H9 (cell line): ENCODE measurements around the gene MYH9. TPM values are rescaled to one million over a fixed set of nuclear protein-coding genes. Genes with fewer than 3 reads are reported as not detected.
"Not testable (repeated sequence)": the region's sequence is repeated elsewhere in the genome, so short reads cannot be mapped to it uniquely, and the experiment has no call there.

ENCODE experiments used
- DNase-seq: peaks from one replicate; pipeline ENCODE4 v3.0.0-alpha.2; 2017
- H2AFZ ChIP-seq: one replicate; pipeline ENCODE4 v1.6.1; 2013; ENCODE audit warnings: mild to moderate bottlenecking, low read length, control low read depth, moderate library complexity
- H2AK5ac ChIP-seq: 2 replicates; pipeline ENCODE4 v1.6.1; 2013; ENCODE audit warnings: low read length, control low read depth, mixed read lengths; ENCODE audit not compliant: insufficient read length
- H2BK120ac ChIP-seq: one replicate; pipeline ENCODE4 v1.6.1; 2013; ENCODE audit warnings: low read depth, mild to moderate bottlenecking, low read length, control low read depth, inconsistent platforms; ENCODE audit not compliant: poor library complexity, severe bottlenecking
- H2BK12ac ChIP-seq: 2 replicates; pipeline ENCODE4 v1.6.1; 2013; ENCODE audit warnings: low read length, control low read depth, mixed read lengths, low read depth; ENCODE audit not compliant: insufficient read length
- H2BK15ac ChIP-seq: 2 replicates; pipeline ENCODE4 v1.6.1; 2013; ENCODE audit warnings: low read depth, low read length, control low read depth
- H2BK20ac ChIP-seq: one replicate; pipeline ENCODE4 v1.6.1; 2013; ENCODE audit warnings: low read depth, mild to moderate bottlenecking, low read length, control low read depth, inconsistent platforms; ENCODE audit not compliant: poor library complexity, severe bottlenecking
- H2BK5ac ChIP-seq: 2 replicates; pipeline ENCODE4 v1.6.1; 2013; ENCODE audit warnings: low read length, control low read depth, mixed read lengths; ENCODE audit not compliant: insufficient read length
- H3K14ac ChIP-seq: 2 replicates; pipeline ENCODE4 v1.6.1; 2013; ENCODE audit warnings: low read length, control low read depth; ENCODE audit not compliant: insufficient read depth
- H3K18ac ChIP-seq: 2 replicates; pipeline ENCODE4 v1.6.1; 2013; ENCODE audit warnings: low read depth, mild to moderate bottlenecking, mixed read lengths, low read length, control low read depth; ENCODE audit not compliant: insufficient read length
- H3K23ac ChIP-seq: 2 replicates; pipeline ENCODE4 v1.6.1; 2013; ENCODE audit warnings: low read length, control low read depth, mixed read lengths, low read depth; ENCODE audit not compliant: insufficient read length
- H3K23me2 ChIP-seq: 2 replicates; pipeline ENCODE4 v1.6.1; 2013; ENCODE audit warnings: low read depth, mild to moderate bottlenecking, mixed read lengths, low read length, control low read depth; ENCODE audit not compliant: insufficient read length, poor library complexity, severe bottlenecking
- H3K27ac ChIP-seq: 2 replicates; pipeline ENCODE4 v1.5.1; 2013; ENCODE audit warnings: low read length, control low read depth, mixed read lengths, low read depth; ENCODE audit not compliant: insufficient read length
- H3K27me3 ChIP-seq: 2 replicates; pipeline ENCODE4 v1.6.1; 2013; ENCODE audit warnings: low read length, control low read depth, inconsistent platforms; ENCODE audit not compliant: insufficient read depth
- H3K4ac ChIP-seq: 2 replicates; pipeline ENCODE4 v1.6.1; 2013; ENCODE audit warnings: low read depth, mild to moderate bottlenecking, control low read depth, inconsistent platforms, low read length, moderate library complexity
- H3K4me1 ChIP-seq: 2 replicates; pipeline ENCODE4 v1.6.1; 2013; ENCODE audit warnings: low read length, control low read depth, inconsistent platforms; ENCODE audit not compliant: insufficient read depth
- H3K4me2 ChIP-seq: 2 replicates; pipeline ENCODE4 v1.6.1; 2013; ENCODE audit warnings: low read length, control low read depth, mixed read lengths; ENCODE audit not compliant: insufficient read length, insufficient read depth
- H3K56ac ChIP-seq: 2 replicates; pipeline ENCODE4 v1.6.1; 2013; ENCODE audit warnings: low read depth, mild to moderate bottlenecking, mixed read lengths, low read length, control low read depth; ENCODE audit not compliant: insufficient read length
- H3K79me1 ChIP-seq: 2 replicates; pipeline ENCODE4 v1.6.1; 2013; ENCODE audit warnings: low read depth, mild to moderate bottlenecking, moderate library complexity, low read length, control low read depth, inconsistent platforms; ENCODE audit not compliant: insufficient read depth, poor library complexity, severe bottlenecking
- H3K79me2 ChIP-seq: 2 replicates; pipeline ENCODE4 v1.6.1; 2013; ENCODE audit warnings: low read length, control low read depth, inconsistent platforms; ENCODE audit not compliant: insufficient read depth
- H3K9ac ChIP-seq: 2 replicates; pipeline ENCODE4 v1.6.1; 2013; ENCODE audit warnings: low read length, control low read depth, mixed read lengths; ENCODE audit not compliant: insufficient read length; ENCODE audit errors: extremely low read depth
- H3K9me3 ChIP-seq: one replicate; pipeline ENCODE4 v1.6.1; 2013; ENCODE audit warnings: low read depth, low read length, inconsistent platforms; ENCODE audit not compliant: control insufficient read depth
- H3T11ph ChIP-seq: one replicate; pipeline ENCODE4 v1.6.1; 2013; ENCODE audit warnings: mild to moderate bottlenecking, low read length, control low read depth, inconsistent platforms
- H4K20me1 ChIP-seq: one replicate; pipeline ENCODE4 v1.6.1; 2013; ENCODE audit not compliant: control insufficient read depth, insufficient read length, insufficient read depth
- H4K5ac ChIP-seq: 2 replicates; pipeline ENCODE4 v1.6.1; 2013; ENCODE audit warnings: low read depth, mild to moderate bottlenecking, mixed read lengths, low read length, control low read depth; ENCODE audit not compliant: insufficient read length
- H4K8ac ChIP-seq: replicated peaks from 2 replicates; pipeline ENCODE4 v1.6.1; 2013; ENCODE audit warnings: low read length, control low read depth, mixed read lengths, low read depth; ENCODE audit not compliant: insufficient read length
- H4K91ac ChIP-seq: 2 replicates; pipeline ENCODE4 v1.6.1; 2013; ENCODE audit warnings: low read depth, mild to moderate bottlenecking, moderate library complexity, mixed read lengths, low read length, control low read depth; ENCODE audit not compliant: insufficient read length
- H3K27ac Mint-ChIP-seq, 3 experiments: 2 replicates in 2 of 3; 3 replicates in 1 of 3; pipeline ENCODE4 v1.8.0; 2020 to 2021; ENCODE audit warnings: mixed read lengths in 3 of 3, mild to moderate bottlenecking in 1 of 3, moderate library complexity in 1 of 3
- H3K27me3 Mint-ChIP-seq: 2 replicates; pipeline ENCODE4 v1.8.0; 2021; ENCODE audit warnings: low read depth, mild to moderate bottlenecking, moderate library complexity, mixed read lengths
- H3K36me3 Mint-ChIP-seq, 3 experiments: 2 replicates in 2 of 3; 3 replicates in 1 of 3; pipeline ENCODE4 v1.8.0; 2020 to 2021; ENCODE audit warnings: low read depth in 3 of 3, mixed read lengths in 3 of 3; ENCODE audit not compliant: insufficient read depth in 1 of 3
- H3K4me1 Mint-ChIP-seq, 2 experiments: 2 replicates each; pipeline ENCODE4 v1.8.0; 2020; ENCODE audit warnings: mixed read lengths in 2 of 2
- H3K4me3 Mint-ChIP-seq, 2 experiments: 2 replicates in 1 of 2; 3 replicates in 1 of 2; pipeline ENCODE4 v1.8.0; 2020 to 2021; ENCODE audit warnings: mild to moderate bottlenecking in 2 of 2, mixed read lengths in 2 of 2, moderate library complexity in 1 of 2
- H3K9me3 Mint-ChIP-seq, 2 experiments: 2 replicates in 1 of 2; 3 replicates in 1 of 2; pipeline ENCODE4 v1.8.0; 2020; ENCODE audit warnings: mild to moderate bottlenecking in 2 of 2, mixed read lengths in 2 of 2, moderate library complexity in 1 of 2
- WGBS: extraction: QIAGEN DNeasy Blood & Tissue Kit; methylation state at CpG from one replicate; pipeline ENCODE4 v1.1.7; 2013; ENCODE audit warnings: missing lambda C conversion rate, low lambda C conversion rate, mixed read lengths; ENCODE audit not compliant: insufficient read length; ENCODE audit errors: extremely low coverage; 5-methylcytosine and 5-hydroxymethylcytosine counted together
- total RNA-seq: library from RNA; stranded (reverse); gene quantifications from 2 replicates; pipeline ENCODE4 v1.2.1, GENCODE V29; 2021
- TF ChIP-seq, protein P1 (sequence below): fragments of 200-600 bp; sonication (generic); conservative IDR thresholded peaks from 3 replicates; pipeline ENCODE4 v1.8.0; 2021; ENCODE audit warnings: antibody characterized with exemption, mild to moderate bottlenecking

MYH9 gene
- total RNA-seq, 1 experiment from 2014 or later: 266 TPM

DNA sequence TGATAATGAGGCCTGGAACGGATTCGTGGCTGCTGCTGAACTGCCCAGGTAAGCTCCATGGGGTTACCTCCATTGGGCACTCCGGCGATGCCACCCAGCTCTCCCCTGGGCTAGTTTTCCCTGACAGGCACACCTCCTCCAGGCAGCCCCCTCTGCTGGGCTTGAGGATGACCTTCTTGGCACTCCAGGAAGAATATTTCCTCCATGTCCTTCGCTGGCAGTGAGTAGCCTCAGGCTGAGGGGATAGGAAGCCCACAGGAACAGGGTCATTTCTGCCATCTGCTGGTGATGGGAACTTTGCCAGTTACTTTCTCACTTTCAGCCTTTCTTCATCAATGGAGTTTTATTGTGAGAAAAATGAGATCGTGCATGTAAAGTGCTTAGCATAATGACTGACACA lies 126.1 kb downstream of the MYH9 start:
- H2BK20ac ChIP-seq, H4K20me1 ChIP-seq, H3K9ac ChIP-seq, H2BK12ac ChIP-seq, H3K27ac Mint-ChIP-seq, H4K5ac ChIP-seq, H3T11ph ChIP-seq, H3K79me2 ChIP-seq, H2BK120ac ChIP-seq, H2AK5ac ChIP-seq, H3K56ac ChIP-seq, H3K27me3 ChIP-seq, H3K4me3 Mint-ChIP-seq, H3K18ac ChIP-seq, H3K9me3 ChIP-seq, H3K79me1 ChIP-seq, H3K4me1 ChIP-seq, H4K8ac ChIP-seq, H3K14ac ChIP-seq, H3K23ac ChIP-seq, H2AFZ ChIP-seq, H3K4ac ChIP-seq, H3K27ac ChIP-seq, H3K27me3 Mint-ChIP-seq, H4K91ac ChIP-seq, H3K9me3 Mint-ChIP-seq, H2BK15ac ChIP-seq, H2BK5ac ChIP-seq, H3K4me2 ChIP-seq, H3K23me2 ChIP-seq, H3K36me3 Mint-ChIP-seq: not testable (repeated sequence)
- peaks cover 30 to 33% of the 10 kb centered on the region in 2 experiments for H3K4me1 Mint-ChIP-seq
- TF ChIP-seq, protein P1, sequence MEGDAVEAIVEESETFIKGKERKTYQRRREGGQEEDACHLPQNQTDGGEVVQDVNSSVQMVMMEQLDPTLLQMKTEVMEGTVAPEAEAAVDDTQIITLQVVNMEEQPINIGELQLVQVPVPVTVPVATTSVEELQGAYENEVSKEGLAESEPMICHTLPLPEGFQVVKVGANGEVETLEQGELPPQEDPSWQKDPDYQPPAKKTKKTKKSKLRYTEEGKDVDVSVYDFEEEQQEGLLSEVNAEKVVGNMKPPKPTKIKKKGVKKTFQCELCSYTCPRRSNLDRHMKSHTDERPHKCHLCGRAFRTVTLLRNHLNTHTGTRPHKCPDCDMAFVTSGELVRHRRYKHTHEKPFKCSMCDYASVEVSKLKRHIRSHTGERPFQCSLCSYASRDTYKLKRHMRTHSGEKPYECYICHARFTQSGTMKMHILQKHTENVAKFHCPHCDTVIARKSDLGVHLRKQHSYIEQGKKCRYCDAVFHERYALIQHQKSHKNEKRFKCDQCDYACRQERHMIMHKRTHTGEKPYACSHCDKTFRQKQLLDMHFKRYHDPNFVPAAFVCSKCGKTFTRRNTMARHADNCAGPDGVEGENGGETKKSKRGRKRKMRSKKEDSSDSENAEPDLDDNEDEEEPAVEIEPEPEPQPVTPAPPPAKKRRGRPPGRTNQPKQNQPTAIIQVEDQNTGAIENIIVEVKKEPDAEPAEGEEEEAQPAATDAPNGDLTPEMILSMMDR: peak; percentile 64
- WGBS: no CpG with 5 or more reads among the region's 6 CpGs
- peak; percentile 67 for DNase-seq
